DND-41 (cell line): ENCODE measurements around the gene TGFBR2.

Experiments used
- EZH2 ChIP-seq: IDR thresholded peaks from 3 replicates; pipeline ENCODE4 v1.6.1; 2012; ENCODE audit warnings: borderline replicate concordance, low read depth, mild to moderate bottlenecking, moderate library complexity, low read length, inconsistent platforms; ENCODE audit not compliant: severe bottlenecking
- TF ChIP-seq, protein P1 (sequence below): IDR thresholded peaks from 2 replicates; pipeline ENCODE4 v1.5.1; 2012; ENCODE audit warnings: borderline replicate concordance, low read length, moderate library complexity, mild to moderate bottlenecking; ENCODE audit not compliant: poor library complexity, severe bottlenecking; ENCODE audit errors: extremely low read depth

DNA sequence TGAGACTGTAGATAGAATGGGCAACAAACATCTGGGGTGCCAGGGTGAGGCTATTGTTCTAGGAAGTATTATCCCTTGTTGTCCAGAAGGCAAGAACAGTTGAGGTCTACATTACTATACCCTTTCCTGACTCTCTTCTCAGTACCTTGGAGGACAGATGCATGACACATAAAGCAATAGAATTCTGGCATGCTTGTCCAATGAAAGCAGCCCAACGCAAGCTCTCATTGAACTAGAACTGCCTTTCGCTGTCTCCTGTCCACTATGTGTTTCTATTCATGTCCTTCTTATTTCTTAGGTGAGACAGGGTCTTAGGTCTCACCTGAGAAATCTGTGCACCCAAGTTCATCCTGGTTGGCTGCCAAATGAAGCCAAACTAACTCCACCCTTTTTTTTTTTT, 68.6 kb downstream of the TGFBR2 start:
- TF ChIP-seq, protein P1, sequence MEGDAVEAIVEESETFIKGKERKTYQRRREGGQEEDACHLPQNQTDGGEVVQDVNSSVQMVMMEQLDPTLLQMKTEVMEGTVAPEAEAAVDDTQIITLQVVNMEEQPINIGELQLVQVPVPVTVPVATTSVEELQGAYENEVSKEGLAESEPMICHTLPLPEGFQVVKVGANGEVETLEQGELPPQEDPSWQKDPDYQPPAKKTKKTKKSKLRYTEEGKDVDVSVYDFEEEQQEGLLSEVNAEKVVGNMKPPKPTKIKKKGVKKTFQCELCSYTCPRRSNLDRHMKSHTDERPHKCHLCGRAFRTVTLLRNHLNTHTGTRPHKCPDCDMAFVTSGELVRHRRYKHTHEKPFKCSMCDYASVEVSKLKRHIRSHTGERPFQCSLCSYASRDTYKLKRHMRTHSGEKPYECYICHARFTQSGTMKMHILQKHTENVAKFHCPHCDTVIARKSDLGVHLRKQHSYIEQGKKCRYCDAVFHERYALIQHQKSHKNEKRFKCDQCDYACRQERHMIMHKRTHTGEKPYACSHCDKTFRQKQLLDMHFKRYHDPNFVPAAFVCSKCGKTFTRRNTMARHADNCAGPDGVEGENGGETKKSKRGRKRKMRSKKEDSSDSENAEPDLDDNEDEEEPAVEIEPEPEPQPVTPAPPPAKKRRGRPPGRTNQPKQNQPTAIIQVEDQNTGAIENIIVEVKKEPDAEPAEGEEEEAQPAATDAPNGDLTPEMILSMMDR, result no peak
- TF ChIP-seq EZH2, result no peak
